ENCODE results near the gene PTPRG. TPM values are rescaled to one million over a fixed set of nuclear protein-coding genes. Genes with fewer than 3 reads are reported as not detected.

PTPRG gene
- polyA plus RNA-seq, 1 donor (not counting 4 experiments of a cell fraction or from before 2014, with no cell fraction given): 12.1 TPM

- H3K4me2 ChIP-seq (ENCODE audit: control insufficient read depth, extremely low read depth, insufficient read depth, low read depth, low read length): no peak overlapping the region
- no peaks in the 10 kb centered on the region for H3K9me1 ChIP-seq (ENCODE audit: control insufficient read depth, extremely low read depth, insufficient read depth, low read length)
- H3K36me3 ChIP-seq (ENCODE audit: control insufficient read depth in 2 of 2, extremely low read depth in 1 of 2, insufficient read depth in 2 of 2, low read length in 2 of 2): no peaks in the 10 kb centered on the region
- no peak overlapping the region for H2AFZ ChIP-seq (ENCODE audit: control insufficient read depth, low read length)
- FAIRE-seq (no peak), DNase-seq (ENCODE audit: low read depth, low spot score) (no peak)
- no peak overlapping the region for H3K27ac ChIP-seq (ENCODE audit: control insufficient read depth, insufficient read depth, low read length)
- dilution Hi-C loops (cut with MboI; ENCODE audit: extremely low pct_ligation_motif_present, low sequenced_read_pairs): no loop called here
- no peak overlapping the region for H3K4me3 ChIP-seq (ENCODE audit: control insufficient read depth in 2 of 3, extremely low read depth in 1 of 3, insufficient read depth in 2 of 3, low read depth in 1 of 3, low read length in 3 of 3)
- no peaks in the 10 kb centered on the region for H4K20me1 ChIP-seq (ENCODE audit: control insufficient read depth, extremely low read depth, insufficient read depth, low read length)
- no peak overlapping the region for H3K9ac ChIP-seq (ENCODE audit: control insufficient read depth, extremely low read depth, insufficient read depth, low read length)
- H3K9me3 ChIP-seq (ENCODE audit: control insufficient read depth, low read depth, low read length): no peaks in the 10 kb centered on the region
- H3K27me3 ChIP-seq (ENCODE audit: control insufficient read depth, extremely low read depth, insufficient read depth, low read length): no peaks in the 10 kb centered on the region
- no peak for TF ChIP-seq EZH2 (IDR thresholded peaks at IDR 0.05; ENCODE audit: low read length)
- TF ChIP-seq, protein P1, sequence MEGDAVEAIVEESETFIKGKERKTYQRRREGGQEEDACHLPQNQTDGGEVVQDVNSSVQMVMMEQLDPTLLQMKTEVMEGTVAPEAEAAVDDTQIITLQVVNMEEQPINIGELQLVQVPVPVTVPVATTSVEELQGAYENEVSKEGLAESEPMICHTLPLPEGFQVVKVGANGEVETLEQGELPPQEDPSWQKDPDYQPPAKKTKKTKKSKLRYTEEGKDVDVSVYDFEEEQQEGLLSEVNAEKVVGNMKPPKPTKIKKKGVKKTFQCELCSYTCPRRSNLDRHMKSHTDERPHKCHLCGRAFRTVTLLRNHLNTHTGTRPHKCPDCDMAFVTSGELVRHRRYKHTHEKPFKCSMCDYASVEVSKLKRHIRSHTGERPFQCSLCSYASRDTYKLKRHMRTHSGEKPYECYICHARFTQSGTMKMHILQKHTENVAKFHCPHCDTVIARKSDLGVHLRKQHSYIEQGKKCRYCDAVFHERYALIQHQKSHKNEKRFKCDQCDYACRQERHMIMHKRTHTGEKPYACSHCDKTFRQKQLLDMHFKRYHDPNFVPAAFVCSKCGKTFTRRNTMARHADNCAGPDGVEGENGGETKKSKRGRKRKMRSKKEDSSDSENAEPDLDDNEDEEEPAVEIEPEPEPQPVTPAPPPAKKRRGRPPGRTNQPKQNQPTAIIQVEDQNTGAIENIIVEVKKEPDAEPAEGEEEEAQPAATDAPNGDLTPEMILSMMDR (optimal IDR thresholded peaks at IDR 0.05 in 1 of 3, IDR thresholded peaks at IDR 0.05 in 1 of 3, conservative IDR thresholded peaks at IDR 0.05 in 1 of 3; ENCODE audit: extremely low read depth in 1 of 3, insufficient read depth in 2 of 3, low read length in 3 of 3): no peak
- peaks cover 9% of the 10 kb centered on the region for H3K4me1 ChIP-seq (ENCODE audit: control insufficient read depth, extremely low read depth, insufficient read depth, low read length)
- no peaks in the 10 kb centered on the region for H3K79me2 ChIP-seq (ENCODE audit: control insufficient read depth, insufficient read depth, low read length)
Observed at GRCh38 chr3:61924991-61925390, 363.6 kb downstream of the PTPRG start.

- H3K79me2 ChIP-seq (ENCODE audit: control insufficient read depth, insufficient read depth, low read length): no peaks in the 10 kb centered on the region
Observed at GRCh38 chr3:61925721-61926120, 364.4 kb downstream of the PTPRG start.

More at GRCh38 chr3:61925721-61926120, 364.4 kb downstream of the PTPRG start:
- Histone ChIP-seq H3K9me3 (ENCODE audit: control insufficient read depth, low read depth, low read length) (no peaks in the 10 kb centered on the region), H3K9ac (ENCODE audit: control insufficient read depth, extremely low read depth, insufficient read depth, low read length) (no peak overlapping the region), H4K20me1 (ENCODE audit: control insufficient read depth, extremely low read depth, insufficient read depth, low read length) (no peaks in the 10 kb centered on the region), H3K36me3 (ENCODE audit: control insufficient read depth in 2 of 2, extremely low read depth in 1 of 2, insufficient read depth in 2 of 2, low read length in 2 of 2) (no peaks in the 10 kb centered on the region), H3K9me1 (ENCODE audit: control insufficient read depth, extremely low read depth, insufficient read depth, low read length) (no peaks in the 10 kb centered on the region), H3K4me1 (ENCODE audit: control insufficient read depth, extremely low read depth, insufficient read depth, low read length) (peaks cover 8% of the 10 kb centered on the region), H2AFZ (ENCODE audit: control insufficient read depth, low read length) (no peak overlapping the region), H3K4me3 (ENCODE audit: control insufficient read depth in 2 of 3, extremely low read depth in 1 of 3, insufficient read depth in 2 of 3, low read depth in 1 of 3, low read length in 3 of 3) (no peak overlapping the region), H3K27ac (ENCODE audit: control insufficient read depth, insufficient read depth, low read length) (no peak overlapping the region), H3K27me3 (ENCODE audit: control insufficient read depth, extremely low read depth, insufficient read depth, low read length) (no peaks in the 10 kb centered on the region), H3K4me2 (ENCODE audit: control insufficient read depth, extremely low read depth, insufficient read depth, low read depth, low read length) (no peak overlapping the region)
- TF ChIP-seq, protein P1 (optimal IDR thresholded peaks at IDR 0.05 in 1 of 3, IDR thresholded peaks at IDR 0.05 in 1 of 3, conservative IDR thresholded peaks at IDR 0.05 in 1 of 3; ENCODE audit: extremely low read depth in 1 of 3, insufficient read depth in 2 of 3, low read length in 3 of 3): no peak
- TF ChIP-seq EZH2 (IDR thresholded peaks at IDR 0.05; ENCODE audit: low read length): no peak
- no peak for DNase-seq (ENCODE audit: low read depth, low spot score)
- FAIRE-seq: no peak
- dilution Hi-C loops (cut with MboI; ENCODE audit: extremely low pct_ligation_motif_present, low sequenced_read_pairs): no loop called here

All from keratinocyte (primary cell).